Raji (cell line): Measurements from ENCODE around the gene FLOT2.

ENCODE experiments used
- POLR2A ChIP-seq: IDR thresholded peaks from 2 replicates; pipeline ENCODE4 v1.6.1; 2011; ENCODE audit warnings: low read depth, low read length, control low read depth; ENCODE audit not compliant: insufficient read depth

FLOT2 gene

DNA sequence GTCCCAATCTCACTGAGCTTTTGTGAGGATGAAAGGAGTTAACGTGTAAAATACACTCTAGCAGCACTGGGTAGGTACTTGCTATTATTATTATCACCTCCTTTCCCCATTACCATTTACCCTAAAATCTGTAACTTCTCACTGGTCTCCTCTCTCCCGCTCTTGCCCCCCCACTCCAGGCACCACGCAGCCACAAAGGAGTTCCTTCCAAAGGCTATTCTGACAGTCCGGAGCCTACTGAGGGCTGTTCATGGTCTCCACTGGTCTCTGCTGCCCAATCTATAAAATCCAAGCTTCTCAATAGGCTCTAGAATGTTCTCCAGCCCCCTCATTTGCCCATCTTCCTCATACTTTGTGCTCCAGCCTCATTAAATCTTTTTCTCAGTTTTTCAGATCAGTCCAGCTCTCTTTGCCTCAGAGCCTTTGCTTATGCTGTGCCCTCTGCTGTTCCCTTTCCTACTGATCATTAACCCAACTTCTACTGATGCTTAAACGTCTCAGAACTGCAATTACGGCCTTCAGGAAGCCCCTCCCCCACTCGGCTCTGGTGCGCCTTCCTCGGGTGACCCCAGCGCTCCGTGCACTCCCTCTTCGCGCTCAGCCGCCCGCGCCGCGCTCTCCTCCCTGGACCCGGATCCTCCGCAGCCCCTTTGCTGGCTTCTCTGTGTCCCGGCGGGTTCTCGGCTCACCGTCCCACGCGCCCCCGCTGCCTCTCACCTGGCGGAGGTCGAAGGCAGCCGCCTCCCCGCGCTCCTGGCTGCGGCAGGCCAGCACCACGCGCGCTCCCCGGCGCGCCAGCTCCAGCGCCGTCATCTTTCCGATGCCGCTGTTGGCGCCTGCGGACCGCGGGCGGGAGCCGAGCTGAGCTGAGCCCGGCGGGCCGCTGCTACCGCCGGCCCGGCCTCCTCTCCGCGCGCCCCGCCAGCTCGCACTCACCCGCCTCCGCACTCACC is 4.6 kb upstream of the FLOT2 start:
- TF ChIP-seq POLR2A = no peak

GRCh38 chr17:28900986-28901726 is 3.6 kb upstream of the FLOT2 start:
- TF ChIP-seq POLR2A = no peak

- TF ChIP-seq POLR2A = no peak
Observed at GRCh38 chr17:28899212-28899815, 1.8 kb upstream of the FLOT2 start.

GRCh38 chr17:28898527-28898955 is 1.0 kb upstream of the FLOT2 start:
- TF ChIP-seq POLR2A = no peak

DNA sequence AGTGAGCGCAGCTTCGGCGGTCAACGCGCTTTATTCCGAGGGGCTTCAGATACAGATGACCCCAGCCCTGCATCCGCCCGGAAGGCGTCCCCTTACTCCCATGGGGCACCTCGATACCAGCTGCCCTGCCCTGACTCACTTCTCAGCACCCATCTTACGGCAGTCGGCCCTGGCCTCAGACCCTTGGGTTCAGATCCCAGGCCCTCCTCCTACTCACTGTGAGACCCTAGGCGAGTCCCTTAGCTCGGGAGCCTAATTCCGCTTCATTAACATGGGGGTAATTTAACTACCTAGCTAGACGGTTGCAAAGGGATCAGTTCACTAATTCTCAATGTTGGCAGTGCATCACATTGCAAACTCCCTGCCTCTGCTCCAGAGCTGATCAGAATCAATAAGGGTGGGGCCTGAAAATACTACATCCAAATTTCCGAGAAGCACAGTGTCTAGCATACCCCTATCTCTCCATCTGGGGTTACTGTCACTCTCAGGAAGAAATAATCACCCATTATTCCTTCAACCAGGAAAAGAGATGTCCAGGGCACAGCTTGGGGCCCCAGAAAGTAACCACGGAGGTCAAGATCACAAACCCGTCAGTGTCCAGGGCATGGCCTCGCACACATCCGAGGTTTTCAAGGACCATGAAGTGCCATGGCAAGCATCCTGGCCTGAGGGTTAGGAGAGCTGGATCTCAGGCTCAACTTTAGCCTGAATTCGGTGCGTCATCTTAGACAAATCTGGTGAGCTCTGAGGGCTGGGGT is 415 bp upstream of the FLOT2 start:
- peak; percentile 50; the same call in 1 of the 2 replicates for TF ChIP-seq POLR2A

- TF ChIP-seq POLR2A = no peak
Observed at GRCh38 chr17:28896491-28896883, 1.0 kb downstream of the FLOT2 start.

DNA sequence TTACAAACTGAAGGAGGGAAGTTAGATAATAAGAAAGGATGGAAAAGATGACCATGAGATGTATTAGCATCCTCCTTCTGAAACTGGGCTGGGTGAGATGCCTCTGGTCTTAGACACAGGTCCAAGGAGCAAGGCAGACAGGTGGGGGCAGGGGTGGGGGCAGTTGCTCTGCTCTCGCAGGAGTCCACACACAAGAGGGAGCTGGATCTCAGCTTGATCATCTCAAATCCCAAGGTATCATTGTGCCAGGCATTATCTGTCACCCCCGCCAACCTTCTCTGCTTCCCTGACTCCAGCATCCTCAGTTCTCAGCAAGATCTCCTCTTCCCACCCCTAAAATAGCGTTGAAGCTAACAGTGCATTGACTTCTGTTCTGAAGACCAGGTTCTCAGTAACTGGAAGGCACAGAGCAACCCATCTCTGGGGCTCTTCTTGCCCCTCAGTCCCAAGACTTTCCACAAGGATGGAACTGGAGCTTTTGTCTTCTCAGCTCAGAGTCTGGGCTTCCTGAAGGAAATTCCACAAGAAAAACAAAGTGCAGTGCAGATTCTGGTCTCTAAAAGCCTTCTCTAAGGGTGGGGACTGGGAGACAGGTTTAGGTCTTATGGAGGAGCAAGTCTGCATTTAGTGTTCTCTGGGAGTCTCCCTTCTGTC is 1.6 kb downstream of the FLOT2 start:
- no peak for TF ChIP-seq POLR2A

DNA sequence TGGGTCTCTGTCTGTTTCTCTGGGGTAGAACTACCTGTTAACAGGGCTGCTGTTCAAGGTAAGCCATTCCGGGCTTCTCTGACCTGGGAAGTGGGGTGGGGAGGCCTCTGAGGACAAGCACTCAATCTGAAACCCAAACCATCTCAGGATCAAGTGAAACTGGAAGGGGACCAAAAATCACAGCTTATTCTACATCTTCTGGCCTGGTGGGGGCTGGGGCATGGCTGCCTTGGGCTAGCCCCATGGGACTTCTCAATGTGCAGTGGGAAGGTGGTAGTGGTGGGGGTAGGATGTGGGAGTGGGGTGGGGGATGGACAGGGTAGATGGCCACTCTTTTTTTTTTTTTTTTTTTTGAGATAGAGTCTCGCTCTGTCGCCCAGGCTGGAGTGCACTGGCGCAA is 5.5 kb downstream of the FLOT2 start:
- TF ChIP-seq POLR2A = no peak

DNA sequence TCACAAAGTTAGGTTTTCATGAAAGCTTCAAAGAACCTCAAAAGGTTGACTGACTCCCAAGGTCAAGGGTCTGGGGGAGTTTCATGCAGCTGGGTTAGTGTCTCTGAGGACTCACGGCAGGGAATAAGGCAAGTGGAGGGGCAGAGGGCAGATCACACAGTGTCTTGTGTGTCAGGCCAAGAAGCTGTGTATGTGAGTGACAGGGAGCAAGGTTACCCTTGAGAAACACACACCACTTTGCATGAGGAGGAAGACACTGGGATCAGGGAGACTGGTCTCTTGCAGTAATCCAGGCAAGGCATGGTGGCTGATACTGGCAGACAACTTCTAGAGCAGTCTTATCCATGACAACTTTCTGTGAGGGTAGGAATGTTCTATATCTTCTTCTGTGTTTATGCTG is 6.3 kb downstream of the FLOT2 start:
- TF ChIP-seq POLR2A = no peak

- TF ChIP-seq POLR2A = no peak
Observed at GRCh38 chr17:28889996-28890395, 7.5 kb downstream of the FLOT2 start.

GRCh38 chr17:28888832-28889231 is 8.7 kb downstream of the FLOT2 start:
- TF ChIP-seq POLR2A = no peak

DNA sequence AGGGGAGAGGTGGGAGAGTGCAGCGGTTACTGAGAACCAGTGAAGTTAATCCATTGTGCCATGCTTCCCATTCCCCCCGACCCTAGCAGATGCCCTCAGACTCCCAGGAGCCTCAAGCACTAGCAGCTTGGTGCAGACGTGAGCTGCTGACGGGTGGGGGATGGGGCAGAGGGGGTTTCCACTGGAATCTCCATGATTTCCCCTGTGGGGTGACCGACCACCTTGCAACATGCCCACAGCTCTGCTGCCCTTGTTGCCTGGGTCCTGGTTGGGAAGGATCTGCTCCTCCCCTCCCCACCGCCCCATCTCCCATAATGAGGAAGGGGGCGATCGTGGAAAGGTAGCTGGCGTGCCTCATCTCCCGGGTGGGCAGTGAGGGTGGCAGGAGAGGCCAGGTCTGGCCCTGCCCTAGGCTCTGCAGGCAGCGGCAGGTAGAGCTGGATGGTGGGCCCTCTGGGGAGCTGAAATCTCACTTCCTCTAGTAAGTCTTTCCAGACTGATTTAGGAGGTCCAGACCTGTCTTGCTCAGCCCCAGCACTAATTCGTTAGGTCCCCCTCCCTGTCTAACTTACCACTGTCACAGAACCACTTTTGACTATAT is 9.6 kb downstream of the FLOT2 start:
- no peak for TF ChIP-seq POLR2A

GRCh38 chr17:28885951-28886350 is 11.6 kb downstream of the FLOT2 start:
- no peak for TF ChIP-seq POLR2A

GRCh38 chr17:28885363-28885762 is 12.2 kb downstream of the FLOT2 start:
- TF ChIP-seq POLR2A = no peak

DNA sequence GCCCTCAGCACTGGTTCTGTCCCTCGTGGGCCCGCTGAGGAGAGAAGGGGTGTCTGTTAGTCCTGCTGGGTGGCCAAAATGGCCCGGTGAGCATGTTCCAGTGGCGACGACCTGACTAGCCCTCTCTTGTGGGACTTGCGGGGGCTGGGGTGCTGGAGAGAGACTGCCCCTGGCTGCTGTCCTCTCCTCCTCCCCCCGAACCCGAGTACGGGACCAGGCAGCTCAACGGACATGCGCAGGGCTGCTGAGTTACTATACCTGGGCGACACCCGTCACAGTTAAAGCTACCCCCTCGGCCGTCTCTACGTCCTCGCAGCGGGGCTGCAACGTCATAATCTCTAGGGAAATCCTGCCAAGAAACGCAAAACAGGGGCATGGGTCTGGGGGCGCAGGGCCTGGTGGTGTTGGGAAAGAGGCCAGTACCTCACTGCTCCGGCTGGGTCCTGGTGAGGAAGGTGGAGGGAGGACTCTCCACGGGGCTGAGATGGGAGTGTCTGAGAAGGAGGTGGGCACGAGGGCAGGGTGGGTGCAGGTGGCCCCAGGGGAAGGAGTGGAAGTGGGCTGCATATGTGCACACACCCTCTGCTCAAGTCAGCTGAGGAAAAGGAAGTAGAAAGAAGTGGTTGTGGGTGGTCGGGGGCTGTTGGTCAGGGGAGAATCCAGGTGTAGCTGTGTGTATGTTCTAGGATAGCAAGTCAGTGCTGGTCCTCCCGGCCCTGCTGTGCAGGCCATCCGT is 13.4 kb downstream of the FLOT2 start:
- TF ChIP-seq POLR2A = no peak
